ENCODE results near the gene SLC26A8.

- TF ChIP-seq CTCF (IDR thresholded peaks at IDR 0.05) (no peak), POLR2AphosphoS5 (IDR thresholded peaks at IDR 0.05) (no peak)
These were observed 25.1 kb upstream of the SLC26A8 start for GRCh38 chr6:36049582-36049981.

All from breast epithelium (tissue), 3 donors.